ENCODE data around the gene MCF2L.

Gene MCF2L

DNA sequence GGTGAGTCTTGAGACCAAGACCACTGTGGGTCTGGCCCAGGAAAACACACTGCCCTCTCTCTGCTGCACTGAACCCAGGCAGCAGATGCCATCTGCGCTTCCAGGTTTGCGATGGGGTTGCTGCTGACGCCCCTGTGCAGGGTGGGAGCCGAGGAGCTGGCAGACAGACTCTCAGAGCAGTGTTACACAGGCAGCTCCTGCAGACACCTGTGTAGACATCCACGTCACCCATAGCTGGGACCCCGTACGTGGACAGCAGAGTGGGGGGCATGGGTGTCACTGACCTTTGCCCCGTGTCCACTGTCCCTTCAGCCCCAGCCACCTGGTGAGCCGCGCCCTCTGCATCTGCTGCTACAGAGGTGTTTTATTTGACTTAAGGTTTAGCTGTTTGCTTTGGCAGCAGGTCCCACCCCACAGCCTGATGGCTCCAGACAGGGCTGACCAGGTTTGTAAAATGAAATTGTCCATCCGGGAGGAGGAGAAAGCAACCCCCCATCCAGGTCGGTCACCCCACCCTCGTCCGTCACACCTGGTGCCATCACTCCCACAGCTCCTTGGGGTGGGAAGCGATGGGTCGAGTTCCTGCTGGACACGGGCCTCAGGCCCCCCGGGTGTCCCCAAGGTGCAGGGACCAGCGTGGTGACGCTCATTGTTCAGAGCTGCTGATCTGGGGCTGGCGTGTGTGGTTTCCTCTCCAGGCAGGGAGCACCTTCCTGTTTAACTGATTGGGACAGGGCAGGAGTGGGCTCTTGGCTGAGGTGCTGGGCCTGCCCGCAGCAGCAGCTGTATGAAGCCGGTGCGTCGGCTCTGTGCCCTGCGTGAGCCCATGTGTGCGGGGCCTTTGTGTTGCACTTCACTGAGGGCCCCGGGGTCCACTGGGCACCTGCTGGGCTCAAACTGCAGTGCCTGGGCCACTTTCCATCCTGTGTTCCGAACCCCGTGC, 28.4 kb downstream of the MCF2L start:
- in situ Hi-C loops (cut with MboI; ENCODE audit: low sequenced_read_pairs): no loop called here

DNA sequence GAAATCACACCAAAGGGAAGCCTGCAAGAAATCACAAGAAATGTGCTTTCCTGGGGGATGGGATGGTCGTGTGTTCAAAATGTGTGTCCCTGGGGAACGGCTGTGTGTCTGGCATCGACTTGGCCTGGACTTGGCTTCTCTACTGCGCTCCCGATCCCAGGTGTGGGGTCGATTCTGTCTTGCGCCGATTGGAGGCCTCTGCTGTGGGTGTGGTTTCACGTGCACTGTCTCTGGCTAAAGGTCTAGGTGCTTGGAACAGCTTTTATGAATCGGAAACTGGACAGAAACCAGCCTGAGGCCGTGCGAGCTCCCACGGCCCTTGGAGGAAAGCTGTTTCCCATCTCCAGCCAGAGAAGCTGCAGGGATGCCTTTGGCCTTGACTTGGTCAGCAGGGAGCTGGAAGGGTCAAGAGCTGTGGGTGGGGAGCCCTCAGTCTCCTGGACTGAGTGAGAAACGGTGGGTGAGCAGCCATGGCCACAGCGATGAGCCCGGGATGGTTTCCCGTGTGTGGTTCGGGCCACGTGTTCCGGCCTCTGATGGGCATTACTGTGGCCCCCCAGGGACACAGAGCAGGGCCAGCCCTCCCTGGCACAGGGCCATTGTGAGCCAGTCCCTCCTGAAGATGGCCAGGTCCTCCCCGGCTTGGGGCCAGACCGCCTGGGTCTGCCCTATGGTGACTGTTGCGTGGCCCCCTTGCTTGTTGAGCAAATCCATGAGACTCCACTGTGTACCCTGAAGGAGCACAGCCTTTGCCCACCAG, 29.7 kb downstream of the MCF2L start:
- in situ Hi-C loops (cut with MboI; ENCODE audit: low sequenced_read_pairs): no loop called here

DNA sequence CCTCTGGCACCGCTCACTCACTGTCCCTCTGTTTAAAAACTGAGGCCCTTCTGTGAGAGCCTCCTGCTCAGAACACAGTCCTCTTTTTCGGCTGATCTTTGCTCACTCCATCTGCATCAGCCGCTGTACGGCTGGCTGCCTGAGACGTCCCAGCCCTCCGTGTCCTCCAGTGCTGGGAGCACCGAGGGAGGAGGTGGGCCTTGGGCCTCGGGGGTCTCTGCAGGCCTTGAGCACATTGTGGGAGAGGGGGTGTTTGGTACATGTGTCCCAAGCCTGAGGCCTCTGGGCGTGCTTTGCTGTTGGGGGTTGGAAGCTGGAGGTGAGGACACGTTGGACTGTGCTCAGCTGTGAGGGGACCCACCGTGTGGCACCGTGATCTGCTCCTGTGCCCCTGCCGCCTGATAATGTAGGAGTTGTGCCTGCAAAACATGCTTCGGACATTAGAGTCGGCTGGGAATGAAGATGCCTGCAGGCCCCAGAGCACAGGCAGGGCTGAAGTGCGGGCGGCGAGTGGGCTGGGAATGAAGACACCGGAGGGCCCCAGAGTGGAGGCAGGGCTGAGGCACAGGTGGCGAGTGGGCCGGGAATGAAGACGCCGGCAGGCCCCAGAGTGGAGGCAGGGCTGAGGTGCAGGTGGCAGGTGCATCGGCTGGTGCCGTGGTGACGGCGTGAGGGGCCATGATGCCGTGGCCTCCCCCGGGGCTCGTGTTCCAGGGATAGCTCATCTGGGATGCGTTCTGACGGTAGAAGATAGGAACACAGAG, 30.6 kb downstream of the MCF2L start:
- in situ Hi-C loops (cut with MboI; ENCODE audit: low sequenced_read_pairs): no loop called here

DNA sequence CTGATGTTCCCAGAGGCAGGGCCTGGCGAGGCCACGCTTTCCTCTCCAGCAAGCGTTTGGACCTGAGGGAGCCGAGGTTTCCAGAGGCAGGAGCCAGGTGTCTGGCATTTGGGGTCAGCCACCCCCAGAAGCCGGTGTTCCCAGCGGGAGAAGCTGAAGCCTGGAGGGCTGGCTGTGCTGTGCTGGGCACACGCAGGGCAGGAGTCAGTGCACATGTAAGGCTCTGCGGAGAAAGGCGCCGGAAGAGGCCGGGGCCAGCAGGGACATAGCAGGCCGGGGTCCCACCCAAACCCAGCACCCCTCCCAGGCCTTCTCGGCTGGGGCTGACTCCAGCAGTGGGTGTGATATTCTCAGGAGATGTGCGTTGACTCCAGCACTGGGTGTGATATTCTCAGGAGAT, 31.6 kb downstream of the MCF2L start:
- in situ Hi-C loops (cut with MboI; ENCODE audit: low sequenced_read_pairs): no loop called here

DNA sequence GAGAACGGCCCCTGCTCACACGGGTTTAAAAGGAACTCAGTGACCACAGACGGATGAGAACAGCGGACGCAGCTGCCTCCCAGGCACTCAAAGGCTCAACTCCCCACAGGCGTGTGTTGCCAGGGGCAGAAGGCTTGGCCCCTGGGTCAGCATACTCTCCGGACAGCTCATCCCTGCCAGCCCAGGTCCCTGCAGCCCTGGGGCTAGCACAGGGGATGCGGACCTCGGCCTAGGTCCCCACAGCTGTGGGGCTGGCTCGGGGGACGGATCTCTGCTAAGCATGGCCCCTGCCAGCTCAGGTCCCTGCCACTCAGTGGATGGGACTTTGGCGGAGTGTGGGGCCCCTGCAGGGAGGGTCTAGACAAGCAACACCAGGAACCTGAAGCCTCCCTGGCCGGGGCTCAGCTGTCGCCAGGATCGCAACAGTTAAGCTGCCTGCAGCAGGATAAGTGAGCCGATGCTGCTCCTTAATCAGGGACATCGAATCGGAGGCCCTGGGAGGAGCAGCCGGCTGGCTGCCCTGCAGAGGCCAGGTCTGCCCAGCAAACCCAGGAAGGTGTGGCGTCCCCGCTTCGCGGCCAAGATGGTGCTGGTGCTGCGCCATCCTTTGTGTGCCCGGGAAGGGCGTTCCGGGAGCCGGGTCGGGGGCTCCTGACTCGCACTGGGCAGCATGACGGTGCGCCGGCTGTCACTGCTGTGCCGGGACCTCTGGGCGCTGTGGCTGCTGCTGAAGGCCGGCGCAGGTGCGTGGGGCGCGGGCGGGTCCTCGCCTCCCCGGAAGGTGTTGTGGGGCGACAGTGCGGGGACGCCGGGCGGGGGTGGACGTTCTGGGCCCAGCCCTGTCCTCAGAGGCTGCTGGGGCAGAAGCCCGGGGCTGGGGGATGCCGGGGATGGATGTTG, 32.5 kb downstream of the MCF2L start:
- in situ Hi-C loops (cut with MboI; ENCODE audit: low sequenced_read_pairs): no loop called here

DNA sequence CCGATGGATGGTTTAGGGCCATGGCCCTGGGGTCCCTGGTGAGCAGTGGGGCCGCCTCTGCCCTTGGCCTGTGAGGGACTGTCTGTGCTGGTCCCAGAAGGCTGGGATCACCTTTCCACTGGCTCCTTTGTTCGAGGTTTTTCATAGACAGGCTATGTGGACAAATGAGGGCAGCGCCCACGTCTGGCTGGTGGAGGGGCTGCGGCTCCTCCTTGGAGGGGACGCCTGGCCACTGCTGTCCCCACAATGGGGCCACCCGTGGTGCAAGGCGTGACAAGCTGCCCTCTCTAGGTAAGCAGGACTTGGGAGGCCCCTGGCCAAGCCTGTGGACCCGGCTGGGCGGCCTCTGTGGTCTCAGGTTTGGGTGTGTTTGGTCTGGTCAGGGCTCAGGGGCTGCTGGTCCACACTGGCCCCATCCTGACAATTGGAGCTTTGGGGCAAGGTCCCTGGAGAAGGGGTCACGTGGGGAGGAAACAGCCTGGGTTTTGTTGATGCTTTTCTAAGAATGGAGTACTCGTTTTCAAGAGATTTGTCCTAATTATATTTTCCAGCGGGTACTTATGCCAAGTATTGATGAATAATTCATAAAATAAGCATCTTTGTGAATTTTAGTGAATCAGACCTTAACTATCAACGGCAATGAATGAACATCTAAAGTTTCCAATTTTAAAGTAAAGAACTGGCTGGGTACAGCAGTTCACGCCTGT, 33.3 kb downstream of the MCF2L start:
- in situ Hi-C loops (cut with MboI; ENCODE audit: low sequenced_read_pairs): no loop called here

DNA sequence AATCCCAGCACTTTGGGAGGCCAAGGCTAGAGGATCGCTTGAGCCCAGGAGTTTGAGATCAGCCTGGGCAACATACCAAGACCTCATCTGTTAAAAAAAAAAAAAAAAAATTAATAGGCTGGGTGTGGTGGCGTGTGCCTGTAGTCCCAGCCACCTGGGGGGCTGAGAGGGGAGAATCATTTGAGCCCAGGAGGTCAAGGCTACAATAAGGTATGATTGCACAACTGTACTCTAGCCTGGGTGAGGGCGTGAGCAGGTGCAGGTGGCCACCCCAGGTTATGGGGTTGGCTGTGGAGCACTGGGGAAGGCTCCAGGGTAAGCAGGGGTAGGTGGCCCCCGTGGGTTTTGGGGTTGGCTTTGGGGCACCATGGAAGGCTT, 33.9 kb downstream of the MCF2L start:
- in situ Hi-C loops (cut with MboI; ENCODE audit: low sequenced_read_pairs): no loop called here

DNA sequence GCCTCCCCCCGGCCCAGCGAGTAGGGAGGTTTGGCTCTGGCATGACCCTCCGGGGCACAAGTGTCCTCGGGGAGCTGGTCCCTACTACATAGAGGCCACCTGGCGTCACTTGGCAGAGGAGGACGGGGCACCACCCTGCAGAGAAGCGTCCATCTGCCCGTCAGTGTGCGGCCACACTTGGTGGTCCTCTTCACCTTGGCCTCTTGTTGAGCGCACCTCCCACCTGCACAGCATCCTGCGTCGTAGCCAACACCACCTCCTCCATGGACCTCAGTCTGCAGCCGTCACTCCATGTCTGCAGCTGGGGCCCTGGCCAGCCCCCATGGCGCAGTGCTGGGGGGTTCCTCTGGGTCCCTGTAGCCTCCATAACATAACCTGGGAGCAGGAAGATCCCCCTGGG, 35.1 kb downstream of the MCF2L start:
- in situ Hi-C loops (cut with MboI; ENCODE audit: low sequenced_read_pairs): no loop called here

DNA sequence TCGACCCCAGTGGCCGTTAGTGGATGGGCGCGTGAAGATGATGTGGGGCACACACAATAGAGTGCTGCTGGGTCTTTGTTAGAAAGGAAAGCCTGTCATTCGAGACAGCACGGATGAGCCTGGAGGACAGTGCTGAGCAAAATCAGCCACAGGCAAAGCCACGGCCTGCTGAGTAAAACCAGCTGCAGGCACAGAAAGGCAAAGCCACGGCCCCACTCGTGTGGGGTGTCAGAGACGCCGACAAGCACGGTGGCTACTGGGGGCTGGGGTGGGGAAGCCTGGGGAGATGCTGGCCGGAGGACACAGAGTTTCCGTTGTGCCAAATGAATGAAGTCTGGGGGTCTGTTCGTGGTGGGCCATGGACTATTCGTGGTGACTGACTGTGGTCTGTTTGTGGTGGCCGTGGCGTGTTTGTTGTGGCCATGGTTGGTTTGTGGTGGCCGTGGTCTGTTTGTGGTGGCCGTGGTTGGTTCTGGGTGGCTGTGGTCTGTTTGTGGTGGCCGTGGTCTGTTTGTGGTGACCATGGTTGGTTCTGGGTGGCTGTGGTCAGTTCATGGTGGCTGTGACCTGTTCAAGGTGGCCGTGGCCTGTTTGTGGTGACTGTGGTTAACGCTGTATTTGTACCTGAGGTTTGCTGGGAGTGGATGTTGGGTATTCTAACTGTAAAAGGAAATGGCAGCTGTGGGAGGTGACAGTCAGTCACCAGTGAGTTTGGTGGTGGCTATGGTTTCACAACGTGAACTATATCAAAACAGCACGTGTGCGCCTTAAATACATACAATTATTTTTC, 36.3 kb downstream of the MCF2L start:
- in situ Hi-C loops (cut with MboI; ENCODE audit: low sequenced_read_pairs): no loop called here

DNA sequence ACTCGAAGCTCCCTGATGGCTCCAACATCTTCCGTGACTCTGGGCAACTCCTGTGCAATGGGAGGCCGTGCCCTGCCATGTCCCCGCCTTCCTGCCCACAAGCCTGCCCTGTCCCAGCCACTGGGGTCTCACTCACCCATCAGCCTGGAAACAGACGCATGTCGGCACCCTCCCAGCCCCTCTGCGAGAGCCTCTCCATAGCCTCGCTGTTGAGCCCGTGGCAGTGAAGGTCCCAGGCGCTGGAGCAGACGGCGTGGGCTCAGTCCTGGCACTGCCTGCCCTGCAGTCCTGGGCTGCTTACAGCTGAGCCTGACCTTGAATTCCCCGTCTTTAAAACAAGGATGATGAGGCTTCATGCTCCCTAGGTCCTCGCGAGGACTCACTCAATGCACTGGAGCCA, 37.0 kb downstream of the MCF2L start:
- in situ Hi-C loops (cut with MboI; ENCODE audit: low sequenced_read_pairs): no loop called here

DNA sequence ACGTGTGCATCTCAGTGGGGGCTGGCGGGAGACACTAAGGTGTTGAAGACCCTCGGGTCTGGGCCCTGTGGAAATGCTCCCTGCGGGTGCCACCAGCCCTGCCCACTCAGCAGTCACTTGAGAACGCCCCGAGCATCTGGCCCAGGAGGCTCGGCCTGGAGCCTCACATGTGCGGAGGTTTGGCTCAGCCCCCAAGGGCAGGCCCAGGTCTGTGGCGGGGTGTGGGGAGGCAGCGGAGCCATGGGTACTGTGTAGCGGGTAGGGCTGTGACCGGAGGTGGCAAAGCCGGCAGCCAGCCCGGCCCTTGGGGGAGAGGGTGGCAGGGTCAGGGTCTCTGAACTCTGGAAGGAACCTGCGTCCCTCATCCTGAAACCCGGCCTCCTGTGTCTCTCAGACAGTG, 37.6 kb downstream of the MCF2L start:
- in situ Hi-C loops (cut with MboI; ENCODE audit: low sequenced_read_pairs): no loop called here

DNA sequence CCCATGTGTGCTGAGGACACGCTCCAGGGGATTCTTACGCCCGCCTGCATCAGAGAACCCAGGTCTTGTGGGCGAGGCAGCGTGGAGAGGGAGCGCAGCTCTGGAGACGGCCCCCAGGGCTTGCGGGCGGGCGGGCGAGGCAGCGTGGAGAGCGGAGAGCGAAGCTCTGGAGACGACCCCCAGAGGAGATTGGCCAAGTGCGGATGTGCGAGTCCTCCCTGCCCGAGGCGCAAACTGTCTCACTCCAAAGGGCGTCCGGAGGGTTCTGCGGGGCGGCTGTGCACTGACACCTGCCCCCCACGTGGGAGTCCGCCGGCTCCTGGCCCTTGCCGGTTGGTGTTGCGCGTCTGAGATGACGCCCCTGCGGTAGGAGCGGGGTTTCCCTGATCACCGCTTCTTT, 39.8 kb downstream of the MCF2L start:
- in situ Hi-C loops (cut with MboI; ENCODE audit: low sequenced_read_pairs): no loop called here

DNA sequence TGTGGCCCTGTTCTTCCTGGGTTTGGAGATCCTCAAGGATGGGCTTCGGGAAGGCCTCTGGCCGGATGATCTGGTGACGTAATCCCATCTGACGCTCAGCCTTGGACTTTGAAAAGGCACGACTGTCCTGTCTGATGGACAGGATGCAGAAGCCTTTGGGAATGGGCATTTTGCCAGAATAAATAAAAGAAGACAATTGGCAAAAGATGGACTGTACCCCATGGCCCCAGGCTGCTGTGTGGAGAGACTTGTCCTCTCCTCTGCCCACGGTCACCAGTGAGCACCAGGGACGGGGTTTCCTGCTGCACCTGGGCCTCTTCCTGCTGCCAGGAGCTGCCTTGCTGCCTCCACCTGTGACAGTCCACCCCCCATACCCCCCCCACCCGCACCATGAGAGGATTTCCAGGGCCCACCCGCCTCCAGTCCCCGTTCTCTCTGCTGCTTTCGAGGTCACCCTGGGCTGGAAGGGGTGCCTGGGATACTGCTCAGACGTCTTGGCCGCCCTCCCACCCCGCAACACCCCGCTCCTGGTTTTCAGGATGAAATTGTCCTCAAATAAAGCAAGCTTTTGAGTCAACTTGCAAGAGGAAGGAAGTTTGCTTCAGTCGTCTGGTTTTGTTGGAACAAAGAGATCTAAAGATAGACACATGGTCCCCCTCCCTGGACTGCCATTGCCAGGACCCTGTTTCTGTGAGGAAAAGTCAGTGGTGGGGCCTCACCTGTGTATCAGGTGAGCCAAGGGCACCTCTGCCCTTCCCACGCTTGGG, 40.9 kb downstream of the MCF2L start:
- in situ Hi-C loops (cut with MboI; ENCODE audit: low sequenced_read_pairs): no loop called here

DNA sequence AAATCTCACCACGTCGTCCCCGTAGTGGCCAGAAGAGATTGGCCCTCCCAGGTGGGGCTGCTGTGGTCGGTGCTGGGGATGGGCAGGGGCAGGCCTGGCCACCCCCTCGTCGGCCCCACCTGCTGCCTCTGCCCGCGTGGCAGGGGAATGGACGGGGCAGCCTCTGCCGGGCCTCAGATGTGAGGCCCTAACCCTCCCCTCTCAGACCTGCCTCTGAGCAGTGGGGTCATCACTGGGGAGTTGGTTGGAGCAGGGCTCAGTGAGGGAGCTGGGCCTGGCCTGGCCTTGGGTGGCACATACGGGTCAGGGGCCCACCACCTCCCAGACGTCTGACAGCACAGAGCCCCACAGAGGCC, 41.5 kb downstream of the MCF2L start:
- in situ Hi-C loops (cut with MboI; ENCODE audit: low sequenced_read_pairs): no loop called here

DNA sequence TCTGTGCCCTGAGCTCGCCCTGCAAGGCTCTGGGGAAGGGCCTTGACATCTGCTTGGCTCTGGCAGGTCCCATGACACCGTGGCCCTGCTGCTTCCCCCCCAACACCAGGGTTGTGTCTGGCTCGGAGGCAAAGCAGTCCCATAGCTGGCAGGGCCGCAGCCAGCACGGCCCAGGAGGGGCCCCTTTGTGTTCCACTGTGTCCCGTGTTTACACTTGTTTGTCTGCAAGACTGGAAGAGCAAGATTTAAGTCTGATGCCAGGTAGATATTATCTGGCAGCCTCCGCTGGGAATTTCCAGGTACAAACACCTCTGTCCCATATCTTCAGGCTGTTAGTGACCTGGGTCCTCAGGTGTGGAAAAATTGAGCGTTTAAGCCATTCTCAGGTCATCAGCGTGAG, 44.3 kb downstream of the MCF2L start:
- in situ Hi-C loops (cut with MboI; ENCODE audit: low sequenced_read_pairs): no loop called here

DNA sequence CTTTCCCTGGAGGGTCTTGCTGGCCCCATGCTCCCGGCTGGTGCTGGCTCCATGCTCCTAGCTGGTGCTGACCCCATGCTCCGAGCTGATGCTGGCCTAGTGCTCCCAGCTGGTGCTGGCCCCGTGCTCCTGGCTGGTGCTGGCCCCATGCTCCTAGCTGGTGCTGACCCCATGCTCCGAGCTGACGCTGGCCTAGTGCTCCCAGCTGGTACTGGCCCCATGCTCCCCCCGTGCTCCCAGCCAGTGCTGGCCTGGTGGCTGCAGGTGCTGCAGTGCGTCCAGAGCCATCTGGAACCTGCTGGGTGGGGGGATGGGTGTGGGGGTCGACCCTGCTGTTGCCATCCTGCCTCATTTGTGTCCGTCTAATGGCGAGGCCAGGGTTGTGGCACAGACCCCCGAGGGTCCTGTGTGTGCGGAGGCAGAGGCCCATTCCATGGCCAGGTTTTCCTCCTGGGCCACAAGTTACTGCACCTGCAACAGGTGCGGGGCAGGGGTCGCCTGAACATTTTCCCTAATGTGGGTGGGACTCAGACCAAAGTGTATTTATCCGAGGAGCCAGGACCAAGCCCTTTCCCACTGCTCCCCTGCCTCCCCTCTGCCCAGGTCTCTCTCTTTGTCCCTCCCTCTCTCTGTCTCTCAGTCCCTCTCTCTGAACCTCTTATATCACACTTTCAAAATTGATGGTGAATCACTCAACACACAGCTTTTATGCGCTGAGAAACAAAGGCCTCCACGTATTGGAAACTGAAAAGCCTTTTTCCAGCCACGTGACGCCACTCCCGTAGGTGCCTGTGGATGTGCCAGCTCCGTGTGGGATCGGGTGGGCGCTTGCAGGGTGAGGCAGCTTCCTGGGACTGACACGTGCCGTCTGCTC, 45.1 kb downstream of the MCF2L start:
- in situ Hi-C loops (cut with MboI; ENCODE audit: low sequenced_read_pairs): no loop called here

Data from HL-60/S4 treated with retinoic acid at 250 ng/mL for 4 days and 3 days (cell line).